Left forelimb (tissue), 1 donor: ENCODE measurements around the gene GATA1.

Experiments used
- DNase-seq: peaks from one replicate; pipeline ENCODE4 v3.0.0-alpha.2; 2018; ENCODE audit warnings: low spot score

The GATA1 gene

DNA sequence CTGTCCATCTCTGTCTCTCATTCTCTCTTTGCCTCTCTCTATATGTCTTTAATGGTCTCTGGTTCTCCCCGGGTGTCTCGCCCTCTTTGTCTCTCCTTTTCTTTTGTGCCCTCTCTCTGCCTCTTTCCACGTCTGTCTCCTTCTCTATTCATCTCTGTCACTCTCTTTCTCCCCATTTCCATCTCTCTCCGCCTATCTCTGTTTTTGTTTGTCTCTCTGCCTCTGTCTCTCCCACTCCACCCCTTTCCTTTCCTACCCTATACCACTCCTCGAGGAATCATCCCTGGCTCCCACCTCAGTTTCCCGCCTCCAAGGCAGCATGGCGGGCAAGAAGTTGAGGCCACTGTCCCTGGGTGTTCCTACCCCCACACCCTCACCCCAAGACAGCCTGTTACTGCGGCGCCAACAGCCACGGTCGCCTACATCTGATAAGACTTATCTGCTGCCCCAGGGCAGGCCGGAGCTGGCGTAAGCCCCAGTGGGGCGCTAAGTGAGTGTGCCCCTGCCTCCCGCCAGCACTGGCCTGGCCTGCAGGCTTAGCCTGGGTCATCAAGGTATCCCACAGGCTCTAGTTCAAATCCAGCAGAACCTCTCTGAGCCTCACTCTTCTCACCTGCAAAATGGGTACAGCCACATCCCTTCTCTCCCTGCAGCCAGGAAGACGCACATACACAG is 713 bp upstream of the GATA1 start:
- DNase-seq: no peak

GRCh38 chrX:48786825-48787504 is 575 bp downstream of the GATA1 start:
- no peak for DNase-seq

GRCh38 chrX:48787505-48788443 is 1.4 kb downstream of the GATA1 start:
- no peak for DNase-seq

DNA sequence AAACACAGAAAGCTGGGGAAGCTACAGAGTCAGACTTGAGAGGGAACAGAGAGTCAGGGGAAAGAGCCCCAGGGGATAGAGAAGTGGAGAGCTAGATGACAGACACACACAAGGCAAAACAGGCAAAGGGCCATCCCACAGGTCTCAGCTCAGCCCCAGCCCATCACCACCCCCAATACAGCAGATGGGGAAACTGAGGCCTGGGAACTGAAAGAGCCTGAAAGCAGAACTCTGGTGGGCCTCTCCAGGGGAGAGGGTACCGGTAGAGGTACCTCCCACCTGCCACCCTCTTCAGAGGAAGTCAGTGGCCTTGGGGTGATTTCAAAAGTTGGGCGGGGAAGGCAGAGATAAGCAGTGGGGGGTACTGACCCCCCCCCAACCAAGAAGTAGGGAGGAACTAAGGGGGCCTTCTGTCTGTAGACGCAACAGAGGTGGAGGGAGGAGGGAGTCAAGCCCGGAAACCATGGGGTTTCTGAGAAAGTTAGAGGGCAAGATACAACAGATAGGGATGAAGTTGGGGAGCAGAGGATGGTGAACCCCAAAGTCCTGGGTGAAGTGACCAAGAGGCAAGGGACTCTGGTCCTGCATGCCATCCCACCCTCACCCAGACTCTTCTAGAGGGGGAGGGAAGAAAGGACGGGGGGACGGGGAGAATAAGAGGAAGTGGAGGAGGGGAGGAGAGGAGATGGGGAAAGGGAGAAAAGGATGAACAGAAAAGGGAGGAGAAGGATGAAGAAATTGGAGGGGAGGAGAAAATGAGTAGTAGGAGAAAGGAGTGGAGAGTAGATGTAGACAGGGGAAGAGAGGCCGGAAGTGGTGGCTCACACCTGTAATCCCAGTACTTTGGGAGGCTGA is 3.2 kb downstream of the GATA1 start:
- DNase-seq: no peak

GRCh38 chrX:48790477-48790876 is 4.1 kb downstream of the GATA1 start:
- DNase-seq: no peak

GRCh38 chrX:48791063-48791820 is 4.9 kb downstream of the GATA1 start:
- no peak for DNase-seq

DNA sequence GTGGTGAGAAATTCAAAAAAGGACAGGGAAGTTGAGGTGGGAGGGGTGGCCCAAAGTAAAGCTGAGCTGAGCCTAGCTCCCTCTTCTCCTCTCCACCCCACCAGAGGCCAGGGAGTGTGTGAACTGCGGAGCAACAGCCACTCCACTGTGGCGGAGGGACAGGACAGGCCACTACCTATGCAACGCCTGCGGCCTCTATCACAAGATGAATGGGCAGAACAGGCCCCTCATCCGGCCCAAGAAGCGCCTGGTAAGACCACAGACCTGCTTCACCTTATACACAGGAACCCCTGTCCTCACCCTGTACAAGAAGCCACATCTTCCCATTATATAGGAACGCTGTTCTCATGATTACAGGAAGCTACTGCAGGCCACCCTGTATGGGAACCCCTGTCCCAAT is 5.8 kb downstream of the GATA1 start:
- DNase-seq: no peak

DNA sequence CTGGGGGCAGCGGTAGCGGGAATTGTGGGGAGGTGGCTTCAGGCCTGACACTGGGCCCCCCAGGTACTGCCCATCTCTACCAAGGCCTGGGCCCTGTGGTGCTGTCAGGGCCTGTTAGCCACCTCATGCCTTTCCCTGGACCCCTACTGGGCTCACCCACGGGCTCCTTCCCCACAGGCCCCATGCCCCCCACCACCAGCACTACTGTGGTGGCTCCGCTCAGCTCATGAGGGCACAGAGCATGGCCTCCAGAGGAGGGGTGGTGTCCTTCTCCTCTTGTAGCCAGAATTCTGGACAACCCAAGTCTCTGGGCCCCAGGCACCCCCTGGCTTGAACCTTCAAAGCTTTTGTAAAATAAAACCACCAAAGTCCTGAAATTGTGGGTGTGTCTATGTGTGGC is 7.5 kb downstream of the GATA1 start:
- no peak for DNase-seq

DNA sequence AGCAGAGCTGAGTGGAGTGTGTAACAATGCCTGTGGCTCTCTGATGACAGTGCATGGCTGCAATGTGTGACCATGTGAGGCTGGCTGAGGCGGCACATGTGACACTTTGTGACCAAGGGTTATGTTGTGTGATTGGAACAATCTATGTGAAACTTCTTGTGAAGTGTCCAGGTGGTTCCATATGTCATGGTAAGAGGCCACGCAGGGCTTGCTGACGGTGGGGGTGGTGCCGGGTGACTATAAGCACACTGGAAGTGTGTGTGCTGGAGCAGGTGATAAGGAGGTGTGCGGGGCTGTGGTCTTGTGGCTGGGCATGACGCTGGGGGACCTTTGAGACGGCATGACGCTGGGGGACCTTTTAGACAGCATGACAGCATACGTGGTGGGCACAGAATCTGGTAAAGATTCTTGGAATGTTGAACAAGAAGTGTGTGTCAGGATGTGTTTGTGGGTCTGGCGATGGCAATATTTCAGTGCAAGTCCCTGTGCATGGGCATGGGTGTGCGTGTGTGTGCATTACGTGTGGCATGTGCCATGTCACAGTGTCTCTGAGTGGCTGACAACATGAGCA is 8.0 kb downstream of the GATA1 start:
- DNase-seq: no peak

DNA sequence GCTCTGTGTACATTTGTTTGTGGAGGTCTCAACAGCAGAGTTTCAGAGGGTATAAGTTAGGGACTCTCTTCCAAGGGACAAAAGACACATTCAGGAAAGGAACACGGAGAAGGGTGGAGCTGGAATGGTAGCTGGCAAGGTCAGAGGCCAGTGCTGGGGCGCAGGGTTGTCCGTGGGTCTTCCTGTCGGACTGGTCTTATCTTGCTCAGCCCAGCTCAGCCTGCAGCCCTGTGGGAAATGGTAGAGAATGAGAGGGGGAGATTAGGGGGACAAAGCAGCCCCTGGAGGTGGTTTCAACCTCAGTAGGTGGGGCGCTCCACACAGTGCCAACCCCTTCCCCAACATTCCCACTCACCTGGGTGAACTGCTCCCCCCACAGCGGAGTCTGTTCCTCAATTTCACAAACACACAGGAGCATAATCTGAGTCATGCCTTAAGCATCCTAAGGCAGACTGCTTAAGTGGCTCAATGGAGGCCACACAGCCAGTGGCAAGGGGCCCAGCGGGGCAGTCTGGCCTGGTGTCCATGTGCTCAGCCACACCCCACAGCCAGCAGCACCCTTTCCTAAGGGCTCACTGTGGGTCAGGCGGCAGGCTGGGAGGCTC is 8.6 kb downstream of the GATA1 start:
- no peak for DNase-seq

GRCh38 chrX:48798318-48798717 is 11.9 kb downstream of the GATA1 start:
- DNase-seq: no peak

DNA sequence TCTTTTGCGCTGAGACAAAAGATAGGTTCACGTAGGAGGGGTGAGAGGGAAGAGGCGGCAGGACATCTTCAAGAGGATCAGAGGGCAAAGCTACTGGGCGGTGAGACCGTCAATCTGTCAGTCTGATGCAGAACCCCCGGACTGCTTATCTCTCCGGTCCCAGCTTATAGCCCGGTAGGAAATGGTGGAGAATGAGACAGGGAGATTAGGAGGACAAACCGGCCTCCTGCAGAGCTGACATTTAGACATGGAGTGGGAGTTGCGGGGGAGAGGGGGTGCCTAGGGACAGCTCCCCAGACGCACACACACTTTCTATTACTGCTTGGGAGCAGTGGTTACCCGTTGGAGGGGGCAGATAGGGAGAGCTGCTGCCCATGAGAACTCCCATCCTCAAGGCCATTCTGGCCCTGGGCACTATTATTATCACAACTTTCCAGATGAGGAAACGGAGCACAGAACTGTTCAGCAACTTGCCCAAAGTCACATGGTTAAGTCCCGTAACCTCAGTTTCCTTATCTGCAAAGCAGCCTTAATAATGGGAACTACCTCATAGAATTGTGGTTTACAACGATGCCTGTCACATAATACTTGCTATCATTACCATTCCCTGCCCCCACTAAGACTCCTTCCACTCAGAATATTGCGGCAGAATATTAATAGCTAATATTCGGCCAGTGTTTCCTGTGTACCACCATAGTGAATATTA is 14.3 kb downstream of the GATA1 start:
- no peak for DNase-seq

- peak; percentile 95 for DNase-seq
These were observed 15.1 kb downstream of the GATA1 start, which contains the start of gene HDAC6 for GRCh38 chrX:48801280-48802088. Gene HDAC6, plus strand, starts transcription at chrX:48802067. Its CDS starts 626 bp downstream, at chrX:48802693.

DNA sequence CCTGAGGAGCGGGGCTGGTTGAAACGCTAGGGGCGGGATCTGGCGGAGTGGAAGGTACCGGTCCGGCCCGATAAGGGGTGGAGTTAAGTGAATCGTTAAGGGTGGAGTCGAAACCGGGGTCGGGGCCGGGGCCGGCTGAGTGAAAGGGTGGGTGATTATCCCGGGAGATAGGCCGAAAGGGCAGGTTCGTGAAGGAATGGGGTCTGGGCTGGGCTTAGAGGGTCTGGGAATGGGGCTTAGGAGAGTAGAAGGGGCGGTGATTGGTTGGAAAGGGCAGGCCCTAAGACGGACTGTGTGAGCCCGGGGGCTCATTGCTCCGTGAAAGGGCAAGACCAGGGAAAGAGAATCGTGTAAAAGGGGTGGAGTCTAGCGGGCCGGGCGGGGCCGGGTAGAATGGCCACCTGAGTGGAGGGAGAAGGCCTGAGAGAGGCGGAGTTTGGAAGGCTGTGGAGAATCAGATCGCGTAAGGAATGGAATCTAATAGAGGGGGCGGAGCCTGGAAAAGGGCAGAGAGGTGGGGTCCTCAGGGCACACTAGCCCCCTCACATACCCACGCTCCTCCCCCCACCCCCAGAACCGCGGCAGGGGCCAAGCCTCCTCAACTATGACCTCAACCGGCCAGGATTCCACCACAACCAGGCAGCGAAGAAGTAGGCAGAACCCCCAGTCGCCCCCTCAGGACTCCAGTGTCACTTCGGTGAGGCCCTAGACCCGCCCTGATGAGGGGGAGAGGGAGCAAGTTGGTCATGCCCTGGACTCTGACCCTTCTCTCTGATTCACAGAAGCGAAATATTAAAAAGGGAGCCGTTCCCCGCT is 15.9 kb downstream of the GATA1 start:
- peak; percentile 81 for DNase-seq

- DNase-seq: no peak
These were observed 16.5 kb downstream of the GATA1 start for GRCh38 chrX:48802905-48803200.

- DNase-seq: no peak
These were observed 19.7 kb downstream of the GATA1 start for GRCh38 chrX:48806081-48806480.

GRCh38 chrX:48813644-48814043 is 27.3 kb downstream of the GATA1 start:
- no peak for DNase-seq

- DNase-seq: no peak
These were observed 28.3 kb downstream of the GATA1 start for GRCh38 chrX:48814722-48815121.
